ENCODE results near the gene AQP12B.
"Not testable (repeated sequence)": the region's sequence is repeated elsewhere in the genome, so short reads cannot be mapped to it uniquely, and the experiment has no call there.

AQP12B gene

GRCh38 chr2:240662681-240663080 is 20.0 kb downstream of the AQP12B start:
- H3K27ac ChIP-seq = no peak overlapping the region
- no peak for TF ChIP-seq CTCF (conservative IDR thresholded peaks at IDR 0.05)

- not testable (repeated sequence) for H3K27ac ChIP-seq
These were observed 22.8 kb downstream of the AQP12B start for GRCh38 chr2:240659883-240660282.

GRCh38 chr2:240655931-240656886 is 26.5 kb downstream of the AQP12B start:
- no peak for TF ChIP-seq CTCF (conservative IDR thresholded peaks at IDR 0.05)
- H3K27ac ChIP-seq = no peak overlapping the region

DNA sequence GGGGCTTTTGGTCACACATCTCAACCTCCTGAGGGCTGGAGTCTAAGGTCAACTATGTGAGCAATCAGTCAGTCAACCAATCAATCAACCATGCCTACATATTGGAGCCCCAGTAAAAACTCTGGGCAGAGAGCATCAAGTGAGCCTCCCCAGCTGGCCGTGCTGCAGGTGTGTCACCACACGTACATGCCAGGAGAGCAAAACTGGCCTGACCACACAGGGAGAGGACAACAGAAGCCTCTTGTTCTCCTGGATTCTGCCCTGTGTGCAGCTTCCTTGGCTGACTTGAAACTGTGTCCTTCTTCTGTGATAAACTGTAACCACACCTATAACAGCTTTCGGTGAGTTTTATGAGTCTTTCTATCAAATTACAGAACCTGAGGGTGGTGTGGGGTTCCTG is 31.5 kb downstream of the AQP12B start:
- TF ChIP-seq CTCF (conservative IDR thresholded peaks at IDR 0.05) = no peak
- no peak overlapping the region for H3K27ac ChIP-seq

- TF ChIP-seq CTCF (conservative IDR thresholded peaks at IDR 0.05) = no peak
- no peak overlapping the region for H3K27ac ChIP-seq
These were observed 32.3 kb downstream of the AQP12B start for GRCh38 chr2:240650254-240650965.

DNA sequence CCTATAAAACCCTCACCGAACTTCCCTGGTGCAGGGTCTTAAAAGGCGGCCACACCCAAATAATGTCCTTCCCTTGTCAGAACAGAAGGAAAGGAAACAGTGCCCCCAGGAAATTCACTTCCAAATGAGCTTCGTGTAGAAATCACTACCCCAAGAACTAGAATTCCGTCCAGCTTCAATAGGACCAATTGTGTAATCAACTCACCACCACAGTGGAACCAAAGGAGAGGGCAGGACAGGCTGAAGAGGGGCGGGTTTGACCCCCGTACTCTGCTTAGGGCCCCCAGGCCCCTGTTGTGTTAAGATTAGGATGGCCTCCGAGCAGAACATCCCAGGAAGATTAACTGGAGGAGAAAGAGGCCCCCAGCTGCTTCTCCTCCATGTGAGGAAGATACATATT is 33.4 kb downstream of the AQP12B start:
- no peak overlapping the region for H3K27ac ChIP-seq
- TF ChIP-seq CTCF (conservative IDR thresholded peaks at IDR 0.05) = no peak

- TF ChIP-seq CTCF (conservative IDR thresholded peaks at IDR 0.05) = no peak
- no peak overlapping the region for H3K27ac ChIP-seq
These were observed 33.9 kb downstream of the AQP12B start for GRCh38 chr2:240648650-240649275.

Measured in VCaP (cell line).